ENCODE measurements around the gene ANKRD65.
"Not testable (repeated sequence)": the region's sequence is repeated elsewhere in the genome, so short reads cannot be mapped to it uniquely, and the experiment has no call there.

Gene ANKRD65

GRCh38 chr1:1430114-1430982, 9.3 kb upstream of the ANKRD65 start:
- DNase-seq, result no peak

- DNase-seq, result no peak
Observed at GRCh38 chr1:1429671-1430073, 8.6 kb upstream of the ANKRD65 start.

GRCh38 chr1:1428967-1429366, 7.9 kb upstream of the ANKRD65 start:
- DNase-seq, result not testable (repeated sequence)

- DNase-seq, result no peak
Observed at GRCh38 chr1:1428174-1428573, 7.1 kb upstream of the ANKRD65 start.

GRCh38 chr1:1427820-1428148, 6.7 kb upstream of the ANKRD65 start:
- no peak for DNase-seq

- DNase-seq, result no peak
Observed at GRCh38 chr1:1427106-1427819, 6.2 kb upstream of the ANKRD65 start.

GRCh38 chr1:1426496-1427105, 5.5 kb upstream of the ANKRD65 start:
- no peak for DNase-seq

GRCh38 chr1:1425753-1426495, 4.8 kb upstream of the ANKRD65 start:
- no peak for DNase-seq

GRCh38 chr1:1425426-1425752, 4.3 kb upstream of the ANKRD65 start:
- no peak for DNase-seq

- DNase-seq, result no peak
Observed at GRCh38 chr1:1424707-1425106, 3.6 kb upstream of the ANKRD65 start.

- no peak for DNase-seq
Observed at GRCh38 chr1:1423245-1423597, 2.1 kb upstream of the ANKRD65 start.

- no peak for DNase-seq
Observed at GRCh38 chr1:1422465-1423244, 1.6 kb upstream of the ANKRD65 start.

GRCh38 chr1:1421907-1422464, 910 bp upstream of the ANKRD65 start:
- DNase-seq, result no peak

GRCh38 chr1:1420654-1421141, 378 bp downstream of the ANKRD65 start:
- no peak for DNase-seq

- no peak for DNase-seq
Observed at GRCh38 chr1:1419813-1420653, 1.0 kb downstream of the ANKRD65 start.

- DNase-seq, result no peak
Observed at GRCh38 chr1:1419363-1419812, 1.7 kb downstream of the ANKRD65 start.

- DNase-seq, result no peak
Observed at GRCh38 chr1:1418464-1419362, 2.4 kb downstream of the ANKRD65 start.

- not testable (repeated sequence) for DNase-seq
Observed at GRCh38 chr1:1417825-1418463, 3.1 kb downstream of the ANKRD65 start.

GRCh38 chr1:1417396-1417795, 3.7 kb downstream of the ANKRD65 start:
- DNase-seq, result not testable (repeated sequence)

Data from SIG-M5 (cell line).